NCI-H524 (cell line): ENCODE results near the gene TMEM120B.
"Not testable (repeated sequence)": the region's sequence is repeated elsewhere in the genome, so short reads cannot be mapped to it uniquely, and the experiment has no call there.

ENCODE experiments used
- DNase-seq, 2 experiments: peaks; one replicate each; lab custom pipeline; 2025; lab: John Stamatoyannopoulos, UW

TMEM120B gene

DNA sequence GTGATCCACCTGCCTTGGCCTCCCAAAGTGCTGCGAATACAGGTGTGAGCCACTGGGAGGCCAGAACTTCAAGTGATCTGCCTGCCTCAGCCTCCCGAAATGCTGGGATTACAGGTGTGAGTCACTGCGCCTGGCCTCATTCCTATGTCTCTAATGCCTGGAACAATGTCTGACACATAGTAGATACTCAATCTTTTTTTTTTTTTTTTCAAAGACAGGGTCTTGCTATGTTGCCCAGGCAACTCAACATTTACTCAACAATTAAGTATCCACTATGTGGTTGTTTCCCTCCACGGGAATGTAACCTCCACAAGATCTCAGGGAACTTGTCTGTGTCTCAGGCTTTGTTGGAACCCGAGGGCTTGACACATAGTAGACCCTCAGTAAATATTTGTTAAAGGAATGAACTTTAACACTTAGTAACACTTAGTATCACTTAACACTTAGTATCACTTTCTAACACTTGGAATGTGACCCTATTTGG is 3.0 kb upstream of the TMEM120B start:
- no peak for DNase-seq

GRCh38 chr12:121711361-121712189 is 977 bp upstream of the TMEM120B start:
- no peak for DNase-seq

- DNase-seq = peak; percentile 61 to 85
These were observed 427 bp upstream of the TMEM120B start for GRCh38 chr12:121712190-121712460.

GRCh38 chr12:121713257-121713777 is 765 bp downstream of the TMEM120B start:
- no peak for DNase-seq

DNA sequence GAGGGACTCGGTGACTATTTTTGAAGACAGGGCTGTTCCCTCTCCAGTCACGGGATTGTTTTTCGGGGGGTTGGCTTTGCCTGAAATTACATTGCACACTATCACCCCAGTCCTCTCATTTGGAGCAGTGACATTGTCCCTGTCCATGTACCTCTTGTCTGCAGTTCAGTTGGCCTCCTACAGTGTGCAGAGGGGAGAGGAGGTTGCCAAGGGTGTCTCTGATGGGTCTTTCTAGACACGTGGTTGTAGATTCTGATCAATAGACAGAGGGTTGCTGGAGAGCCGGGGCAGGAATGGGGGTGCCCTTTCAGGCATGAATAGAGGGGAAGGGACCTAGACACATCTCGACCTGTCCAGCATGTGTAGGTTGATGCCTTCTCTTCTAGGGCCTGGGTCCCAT is 1.2 kb downstream of the TMEM120B start:
- no peak for DNase-seq

GRCh38 chr12:121715055-121715454 is 2.5 kb downstream of the TMEM120B start:
- DNase-seq = not testable (repeated sequence)

- DNase-seq = no peak
These were observed 3.4 kb downstream of the TMEM120B start for GRCh38 chr12:121715862-121716435.

DNA sequence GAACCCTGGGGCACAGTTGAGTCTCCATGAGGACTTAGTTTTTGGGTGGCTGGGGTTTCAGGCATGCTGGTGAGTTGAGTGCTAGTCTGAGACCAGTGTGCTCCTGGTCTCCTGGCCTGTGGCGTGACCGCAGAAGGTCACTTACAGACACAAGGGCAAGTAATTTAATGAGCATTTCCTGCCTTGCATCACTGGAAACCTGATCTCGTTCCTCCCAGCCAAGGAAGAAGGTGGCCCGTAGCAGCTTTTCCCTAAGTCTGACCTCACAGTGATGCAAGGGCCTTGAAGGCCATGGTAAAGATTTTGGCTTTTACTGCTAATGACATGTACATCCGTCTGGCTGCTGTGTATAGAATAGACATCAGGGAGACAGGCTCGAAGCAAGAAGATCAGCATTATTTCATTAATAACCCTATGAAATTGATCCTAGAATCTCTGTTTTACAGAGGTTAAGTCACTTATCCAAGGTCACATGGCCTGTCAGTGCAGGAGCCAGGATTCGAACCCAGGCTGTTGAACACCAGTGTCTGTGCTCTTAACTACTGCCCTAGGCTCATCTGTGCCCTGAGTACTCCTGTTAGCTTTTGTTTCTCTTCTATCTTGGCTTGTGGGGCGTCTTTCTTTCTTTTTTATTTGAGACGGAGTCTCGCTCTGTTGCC is 4.6 kb downstream of the TMEM120B start:
- DNase-seq = no peak

GRCh38 chr12:121718653-121719239 is 6.2 kb downstream of the TMEM120B start:
- DNase-seq = peak; percentile 47 to 88

DNA sequence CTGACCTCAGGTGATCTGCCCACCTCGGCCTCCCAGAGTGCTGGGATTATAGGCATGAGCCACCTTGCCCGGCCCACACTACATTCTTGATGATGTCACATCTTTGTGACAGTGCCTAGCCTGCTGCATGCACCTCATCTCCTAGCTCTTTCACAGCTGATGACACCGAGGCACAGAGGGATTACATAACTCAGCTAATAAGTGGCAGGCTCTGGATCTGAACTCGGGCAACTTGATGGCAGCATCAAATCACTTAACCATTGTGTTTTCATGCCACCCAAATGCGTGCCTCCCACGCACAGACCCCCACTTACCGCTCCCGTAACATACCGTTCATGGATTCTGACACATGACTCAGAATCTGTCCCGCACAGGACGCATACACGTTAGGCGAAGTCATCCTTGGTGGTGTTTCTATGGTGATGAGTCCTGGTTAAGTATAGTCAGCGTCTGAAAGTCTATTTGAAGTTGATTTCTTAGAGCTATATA is 7.4 kb downstream of the TMEM120B start:
- DNase-seq = no peak

GRCh38 chr12:121720762-121721161 is 8.2 kb downstream of the TMEM120B start:
- no peak for DNase-seq

GRCh38 chr12:121722511-121722910 is 10.0 kb downstream of the TMEM120B start:
- no peak for DNase-seq

DNA sequence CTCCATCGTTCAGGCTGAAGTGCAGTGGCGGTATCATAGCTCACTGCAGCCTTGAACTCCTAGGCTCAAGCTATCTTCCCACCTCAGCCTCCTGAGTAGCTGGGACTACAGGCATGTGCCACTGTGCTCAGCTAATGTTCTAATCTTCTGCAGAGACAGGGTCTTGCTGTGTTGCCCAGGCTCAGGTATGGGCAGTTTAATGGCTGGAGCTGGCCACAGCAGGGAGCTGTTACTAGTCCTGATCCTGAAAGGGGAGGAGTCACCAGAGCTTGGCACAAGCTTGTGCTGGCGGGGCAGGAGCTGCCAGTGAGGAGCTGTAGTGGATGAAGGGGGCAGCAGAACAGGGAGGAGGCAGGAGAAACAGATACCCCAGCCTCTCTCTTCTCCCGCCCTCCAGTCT is 10.6 kb downstream of the TMEM120B start:
- DNase-seq = no peak

GRCh38 chr12:121724925-121725324 is 12.4 kb downstream of the TMEM120B start:
- no peak for DNase-seq

DNA sequence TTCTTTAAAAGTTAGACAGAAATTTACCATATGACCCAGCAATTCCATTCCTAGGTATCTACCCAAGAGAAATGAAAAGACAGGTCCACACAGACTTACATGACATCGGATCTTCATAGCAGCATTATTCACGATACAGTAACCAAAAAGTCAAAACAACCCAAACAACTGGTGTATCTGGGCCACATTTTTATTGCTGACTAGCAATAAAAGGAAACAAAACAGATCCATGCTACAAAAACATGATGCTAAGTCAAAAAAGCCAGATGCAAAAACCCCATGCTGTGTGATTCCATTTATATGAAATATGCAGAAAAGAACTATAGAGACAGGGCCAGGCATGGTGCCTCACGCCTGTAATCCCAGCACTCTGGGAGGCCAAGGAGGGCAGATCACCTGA is 12.9 kb downstream of the TMEM120B start:
- no peak for DNase-seq

DNA sequence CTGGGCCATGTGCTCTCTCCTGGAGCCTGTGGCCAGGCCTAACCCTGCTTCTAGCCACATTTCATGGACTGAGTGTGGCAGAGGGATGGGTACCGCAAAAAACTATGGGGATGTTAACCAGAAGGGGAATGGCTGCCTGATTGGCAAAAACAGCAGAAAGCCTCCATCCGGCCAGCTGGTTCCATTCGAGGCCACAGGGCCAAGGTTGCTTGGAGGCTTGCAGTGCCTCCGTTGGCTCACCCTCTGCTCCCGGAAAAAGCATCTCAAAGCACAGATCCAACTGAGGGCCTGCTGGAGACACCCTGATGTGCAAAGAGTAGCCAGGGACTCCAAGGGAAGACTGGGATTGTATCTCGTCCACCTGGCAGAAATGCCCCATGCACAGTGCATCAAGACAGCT is 16.5 kb downstream of the TMEM120B start:
- DNase-seq = no peak

DNA sequence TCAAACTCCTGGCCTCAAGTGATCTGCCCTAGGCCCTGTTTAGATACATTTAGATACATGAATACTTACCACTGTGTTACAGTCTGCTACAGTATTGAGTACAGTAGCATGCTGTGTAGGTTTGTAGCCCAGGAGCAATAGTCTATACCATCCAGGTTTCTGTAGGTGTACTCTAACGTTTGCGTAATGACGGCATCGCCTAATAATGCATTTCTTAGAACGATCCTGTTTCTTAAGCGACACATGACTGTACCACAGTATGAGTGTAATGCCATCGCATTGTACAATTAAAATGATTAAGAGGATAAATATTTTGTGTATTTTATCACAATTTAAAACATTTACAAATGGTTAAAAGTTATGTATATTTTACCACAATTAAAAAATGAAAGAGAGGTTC is 18.9 kb downstream of the TMEM120B start:
- DNase-seq = no peak

- DNase-seq = no peak
These were observed 21.3 kb downstream of the TMEM120B start for GRCh38 chr12:121733849-121734248.

- DNase-seq = no peak
These were observed 25.8 kb downstream of the TMEM120B start for GRCh38 chr12:121738340-121738858.

DNA sequence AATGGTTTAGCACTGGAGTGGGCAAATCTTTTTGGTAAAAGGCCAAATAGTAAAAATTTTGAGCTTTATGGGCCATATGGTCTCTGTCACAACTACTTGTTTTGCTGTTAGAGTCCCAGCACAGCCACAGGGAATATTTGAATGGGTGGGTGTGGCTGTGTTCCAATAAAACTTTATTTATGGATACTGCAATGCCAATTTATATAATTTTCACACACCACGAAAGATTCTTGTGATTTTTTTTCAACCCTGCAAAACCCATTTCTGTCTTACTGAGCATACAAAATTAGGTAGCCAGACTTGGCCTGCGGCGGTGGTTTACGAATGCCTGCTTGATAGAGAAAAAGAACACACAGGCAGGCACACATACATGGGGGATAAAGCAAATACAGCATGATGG is 28.3 kb downstream of the TMEM120B start:
- no peak for DNase-seq

GRCh38 chr12:121741743-121742142 is 29.2 kb downstream of the TMEM120B start:
- DNase-seq = no peak

DNA sequence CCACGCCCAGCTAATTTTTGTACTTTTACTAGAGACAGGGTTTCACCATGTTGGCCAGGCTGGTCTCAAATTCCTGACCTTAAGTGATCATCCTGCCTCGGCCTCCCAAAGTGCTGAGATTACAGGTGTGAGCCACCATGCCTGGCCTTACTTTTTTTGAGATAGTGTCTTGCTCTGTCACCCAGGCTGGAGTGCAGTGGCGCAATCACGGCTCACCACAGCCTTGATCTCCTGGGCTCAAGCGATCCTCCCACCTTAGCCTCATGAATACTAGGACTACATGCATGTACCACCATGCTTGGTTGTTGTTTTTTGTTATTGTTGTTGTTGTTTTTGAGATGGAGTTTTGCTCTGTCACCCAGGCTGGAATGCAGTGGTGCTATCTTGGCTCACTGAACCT is 33.0 kb downstream of the TMEM120B start:
- DNase-seq = not testable (repeated sequence)
